AG09309 (cell line): ENCODE data around the gene CCNG2.

Experiments used
- DNase-seq: peaks from one replicate; pipeline ENCODE4 v3.0.0-alpha.2; 2010; ENCODE audit warnings: low read depth
- H3K4me3 ChIP-seq: 2 replicates; pipeline ENCODE4 v1.5.1; 2011; ENCODE audit warnings: mild to moderate bottlenecking, low read depth, low read length, moderate library complexity; ENCODE audit not compliant: control insufficient read depth
- TF ChIP-seq, protein P1 (sequence below): IDR thresholded peaks from 2 replicates; pipeline ENCODE4 v1.5.1; 2011; ENCODE audit warnings: mild to moderate bottlenecking, low read depth, low read length, inconsistent platforms; ENCODE audit not compliant: insufficient read depth, control insufficient read depth; ENCODE audit errors: missing control alignments

Gene CCNG2

GRCh38 chr4:77217526-77217925, 60.5 kb downstream of the CCNG2 start:
- H3K4me3 ChIP-seq: no peak overlapping the region
- TF ChIP-seq, protein P1, sequence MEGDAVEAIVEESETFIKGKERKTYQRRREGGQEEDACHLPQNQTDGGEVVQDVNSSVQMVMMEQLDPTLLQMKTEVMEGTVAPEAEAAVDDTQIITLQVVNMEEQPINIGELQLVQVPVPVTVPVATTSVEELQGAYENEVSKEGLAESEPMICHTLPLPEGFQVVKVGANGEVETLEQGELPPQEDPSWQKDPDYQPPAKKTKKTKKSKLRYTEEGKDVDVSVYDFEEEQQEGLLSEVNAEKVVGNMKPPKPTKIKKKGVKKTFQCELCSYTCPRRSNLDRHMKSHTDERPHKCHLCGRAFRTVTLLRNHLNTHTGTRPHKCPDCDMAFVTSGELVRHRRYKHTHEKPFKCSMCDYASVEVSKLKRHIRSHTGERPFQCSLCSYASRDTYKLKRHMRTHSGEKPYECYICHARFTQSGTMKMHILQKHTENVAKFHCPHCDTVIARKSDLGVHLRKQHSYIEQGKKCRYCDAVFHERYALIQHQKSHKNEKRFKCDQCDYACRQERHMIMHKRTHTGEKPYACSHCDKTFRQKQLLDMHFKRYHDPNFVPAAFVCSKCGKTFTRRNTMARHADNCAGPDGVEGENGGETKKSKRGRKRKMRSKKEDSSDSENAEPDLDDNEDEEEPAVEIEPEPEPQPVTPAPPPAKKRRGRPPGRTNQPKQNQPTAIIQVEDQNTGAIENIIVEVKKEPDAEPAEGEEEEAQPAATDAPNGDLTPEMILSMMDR: no peak
- DNase-seq: no peak

- no peak overlapping the region for H3K4me3 ChIP-seq
- TF ChIP-seq, protein P1: no peak
- no peak for DNase-seq
These were observed 62.3 kb downstream of the CCNG2 start for GRCh38 chr4:77219266-77219665.
